KOPT-K1 (cell line): ENCODE results near the gene TNFRSF19.
"Not testable (repeated sequence)": the region's sequence is repeated elsewhere in the genome, so short reads cannot be mapped to it uniquely, and the experiment has no call there.

ENCODE experiments used
- H3K27ac ChIP-seq: fragments of 200-600 bp; sonication (generic); 2 replicates; pipeline ENCODE4 v1.5.1; 2016; ENCODE audit warnings: antibody characterized with exemption, mild to moderate bottlenecking, low read depth, low read length; ENCODE audit not compliant: poor library complexity, severe bottlenecking
- H3K36me3 ChIP-seq: fragments of 200-600 bp; sonication (generic); 2 replicates; pipeline ENCODE4 v1.5.1; 2017; ENCODE audit warnings: antibody characterized with exemption, mild to moderate bottlenecking, low read length, moderate library complexity; ENCODE audit not compliant: insufficient read depth
- H3K9me3 ChIP-seq: fragments of 200-600 bp; sonication (generic); 2 replicates; pipeline ENCODE4 v1.5.1; 2017; ENCODE audit warnings: antibody characterized with exemption, low read length, mild to moderate bottlenecking; ENCODE audit not compliant: insufficient read depth, poor library complexity, severe bottlenecking

TNFRSF19 gene

GRCh38 chr13:23570099-23570920 lies at the start of gene TNFRSF19:
TNFRSF19 (plus strand) TSS chr13:23570412; CDS start chr13:23590184, 19,772 bp downstream.
- no peaks in the 10 kb centered on the region for H3K36me3 ChIP-seq
- H3K27ac ChIP-seq = no peak within 1 kb of the TSS
- H3K9me3 ChIP-seq = no peaks in the 10 kb centered on the region

- not testable (repeated sequence) for H3K36me3 ChIP-seq, H3K9me3 ChIP-seq, H3K27ac ChIP-seq
Observed at GRCh38 chr13:23529926-23530325, 40.3 kb upstream of the TNFRSF19 start.

GRCh38 chr13:23531446-23531845 lies 38.8 kb upstream of the TNFRSF19 start:
- Histone ChIP-seq H3K9me3 (no peaks in the 10 kb centered on the region), H3K27ac (no peak overlapping the region), H3K36me3 (no peaks in the 10 kb centered on the region)

- H3K9me3 ChIP-seq = no peaks in the 10 kb centered on the region
- H3K27ac ChIP-seq = no peak overlapping the region
- H3K36me3 ChIP-seq = no peaks in the 10 kb centered on the region
Observed at GRCh38 chr13:23534090-23534489, 36.1 kb upstream of the TNFRSF19 start.

- no peaks in the 10 kb centered on the region for H3K36me3 ChIP-seq
- H3K27ac ChIP-seq = no peak overlapping the region
- H3K9me3 ChIP-seq = no peaks in the 10 kb centered on the region
Observed at GRCh38 chr13:23541221-23541824, 28.9 kb upstream of the TNFRSF19 start.

GRCh38 chr13:23544668-23545067 lies 25.5 kb upstream of the TNFRSF19 start:
- Histone ChIP-seq H3K36me3 (no peaks in the 10 kb centered on the region), H3K9me3 (no peaks in the 10 kb centered on the region), H3K27ac (no peak overlapping the region)

- H3K36me3 ChIP-seq = no peaks in the 10 kb centered on the region
- no peaks in the 10 kb centered on the region for H3K9me3 ChIP-seq
- H3K27ac ChIP-seq = no peak overlapping the region
Observed at GRCh38 chr13:23547000-23547590, 23.1 kb upstream of the TNFRSF19 start.

- Histone ChIP-seq H3K27ac (no peak overlapping the region), H3K9me3 (no peaks in the 10 kb centered on the region), H3K36me3 (no peaks in the 10 kb centered on the region)
Observed at GRCh38 chr13:23549724-23550123, 20.5 kb upstream of the TNFRSF19 start.

GRCh38 chr13:23550163-23550562 lies 20.0 kb upstream of the TNFRSF19 start:
- Histone ChIP-seq H3K9me3 (no peaks in the 10 kb centered on the region), H3K36me3 (no peaks in the 10 kb centered on the region), H3K27ac (no peak overlapping the region)

GRCh38 chr13:23551213-23552008 lies 18.8 kb upstream of the TNFRSF19 start:
- Histone ChIP-seq H3K27ac (no peak overlapping the region), H3K9me3 (no peaks in the 10 kb centered on the region), H3K36me3 (no peaks in the 10 kb centered on the region)

- Histone ChIP-seq H3K36me3 (no peaks in the 10 kb centered on the region), H3K27ac (no peak overlapping the region), H3K9me3 (no peaks in the 10 kb centered on the region)
Observed at GRCh38 chr13:23552171-23552570, 18.0 kb upstream of the TNFRSF19 start.

GRCh38 chr13:23552661-23553060 lies 17.6 kb upstream of the TNFRSF19 start:
- Histone ChIP-seq H3K36me3 (no peaks in the 10 kb centered on the region), H3K27ac (no peak overlapping the region), H3K9me3 (no peaks in the 10 kb centered on the region)

- H3K27ac ChIP-seq = no peak overlapping the region
- no peaks in the 10 kb centered on the region for H3K9me3 ChIP-seq
- H3K36me3 ChIP-seq = no peaks in the 10 kb centered on the region
Observed at GRCh38 chr13:23554000-23554399, 16.2 kb upstream of the TNFRSF19 start.

- H3K27ac ChIP-seq = no peak overlapping the region
- H3K36me3 ChIP-seq = no peaks in the 10 kb centered on the region
- H3K9me3 ChIP-seq = no peaks in the 10 kb centered on the region
Observed at GRCh38 chr13:23557043-23557442, 13.2 kb upstream of the TNFRSF19 start.

GRCh38 chr13:23557733-23558132 lies 12.5 kb upstream of the TNFRSF19 start:
- H3K9me3 ChIP-seq = no peaks in the 10 kb centered on the region
- no peak overlapping the region for H3K27ac ChIP-seq
- H3K36me3 ChIP-seq = no peaks in the 10 kb centered on the region
